DND-41 (cell line): ENCODE measurements around the gene ZNF79.
A peak's percentile ranks its signal among the peaks of the same experiment; 100 is the strongest.

Experiments used
- ATAC-seq: fragments of 200-7000 bp; cut with Tn5 transposase; 3 replicates; pipeline ENCODE4 v1.9.1; 2021; ENCODE audit warnings: low read depth; ENCODE audit not compliant: insufficient read depth
- DNase-seq: peaks from one replicate; pipeline ENCODE4 v3.0.0-alpha.2; 2020
- H2AFZ ChIP-seq: 2 replicates; pipeline ENCODE4 v1.6.0; 2012; ENCODE audit warnings: low read depth, low read length
- H3K27ac ChIP-seq: 2 replicates; pipeline ENCODE4 v1.5.1; 2012; ENCODE audit warnings: low read length, inconsistent platforms
- H3K27me3 ChIP-seq: fragments of 200-600 bp; sonication (generic); 2 replicates; pipeline ENCODE4 v1.6.0; 2012; ENCODE audit warnings: low read length, mild to moderate bottlenecking, inconsistent platforms; ENCODE audit not compliant: insufficient read depth, poor library complexity
- H3K36me3 ChIP-seq: 2 replicates; pipeline ENCODE4 v1.5.1; 2012; ENCODE audit warnings: low read length, inconsistent platforms; ENCODE audit not compliant: insufficient read depth
- H3K4me1 ChIP-seq: 2 replicates; pipeline ENCODE4 v1.5.1; 2012; ENCODE audit warnings: mild to moderate bottlenecking, low read length; ENCODE audit not compliant: insufficient read depth
- H3K4me2 ChIP-seq: 2 replicates; pipeline ENCODE4 v1.6.0; 2012; ENCODE audit warnings: mild to moderate bottlenecking, moderate library complexity, low read length, inconsistent platforms; ENCODE audit not compliant: insufficient read depth
- H3K4me3 ChIP-seq, 2 experiments: fragments of 200-600 bp in 1 of 2; shearing (Covaris generic) in 1 of 2; 2 replicates each; pipeline ENCODE4 v1.5.1; 2012 to 2016; ENCODE audit warnings: inconsistent platforms in 2 of 2, low read length in 2 of 2, mild to moderate bottlenecking in 2 of 2, low read depth in 1 of 2, moderate library complexity in 1 of 2
- H3K79me2 ChIP-seq: 2 replicates; pipeline ENCODE4 v1.6.0; 2012; ENCODE audit warnings: low read length, inconsistent platforms; ENCODE audit not compliant: insufficient read depth
- H3K9ac ChIP-seq: 2 replicates; pipeline ENCODE4 v1.6.0; 2012; ENCODE audit warnings: low read depth, mild to moderate bottlenecking, inconsistent platforms, low read length, moderate library complexity
- H3K9me3 ChIP-seq: 2 replicates; pipeline ENCODE4 v1.5.1; 2012; ENCODE audit warnings: low read length, moderate library complexity, mild to moderate bottlenecking, inconsistent platforms; ENCODE audit not compliant: insufficient read depth, severe bottlenecking
- H4K20me1 ChIP-seq: 2 replicates; pipeline ENCODE4 v1.6.0; 2012; ENCODE audit warnings: low read length; ENCODE audit not compliant: insufficient read depth
- EZH2 ChIP-seq: IDR thresholded peaks from 3 replicates; pipeline ENCODE4 v1.6.1; 2012; ENCODE audit warnings: borderline replicate concordance, low read depth, mild to moderate bottlenecking, moderate library complexity, low read length, inconsistent platforms; ENCODE audit not compliant: severe bottlenecking
- TF ChIP-seq, protein P1 (sequence below): IDR thresholded peaks from 2 replicates; pipeline ENCODE4 v1.5.1; 2012; ENCODE audit warnings: borderline replicate concordance, low read length, moderate library complexity, mild to moderate bottlenecking; ENCODE audit not compliant: poor library complexity, severe bottlenecking; ENCODE audit errors: extremely low read depth

Gene ZNF79

DNA sequence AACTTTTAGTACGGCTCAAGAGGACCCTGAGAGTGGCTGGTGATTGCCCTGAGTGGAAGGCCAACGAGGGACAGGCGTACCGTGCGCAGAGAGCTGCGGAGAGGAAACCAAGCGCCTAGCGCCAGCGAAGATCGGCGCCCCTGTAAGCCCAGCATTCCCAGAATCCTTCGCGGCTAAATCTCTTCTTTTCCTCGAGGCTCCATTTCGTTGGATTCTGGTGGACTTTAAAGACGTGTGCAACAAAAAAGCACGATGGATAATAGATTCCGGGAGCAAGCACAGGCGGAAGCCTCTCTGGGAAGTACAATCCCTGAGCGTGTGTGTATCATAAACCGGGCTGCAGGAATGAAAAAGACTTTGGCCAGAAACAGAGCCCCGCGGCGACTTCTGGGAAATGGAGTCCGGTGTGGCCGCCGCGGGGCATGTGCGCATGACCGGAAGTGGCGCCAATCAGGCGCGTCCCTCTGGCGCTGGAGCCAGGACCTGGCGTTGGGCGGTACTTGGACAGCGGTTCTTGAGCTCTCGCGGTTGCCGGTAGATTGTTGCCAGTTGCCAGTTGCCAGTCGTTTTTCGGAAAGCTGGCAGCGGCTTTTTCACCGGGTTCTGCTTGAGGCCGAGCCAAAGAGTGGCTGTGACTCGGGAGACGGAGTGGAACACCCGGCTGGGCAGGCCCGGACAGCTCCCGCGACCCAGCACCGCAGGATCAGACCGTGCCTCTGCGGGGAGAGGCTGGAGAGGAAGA lies at the start of gene ZNF79:
Gene ZNF79, plus strand, starts transcription at position 449 of the 742 bp plus-strand sequence. CDS start 406 bp downstream, outside the sequence.
- H2AFZ ChIP-seq, result peak within 1 kb of the TSS; percentile 89
- H3K27ac ChIP-seq, result peak within 1 kb of the TSS; percentile 81
- H3K27me3 ChIP-seq, result no peaks in the 10 kb centered on the region
- H3K4me3 ChIP-seq, result peak within 1 kb of the TSS; percentile 45 to 89
- H4K20me1 ChIP-seq, result peaks cover 2% of the 10 kb centered on the region; the same call in 1 of the 2 replicates
- ATAC-seq, result peak; percentile 89
- peaks cover 42% of the 10 kb centered on the region for H3K79me2 ChIP-seq
- TF ChIP-seq, protein P1, sequence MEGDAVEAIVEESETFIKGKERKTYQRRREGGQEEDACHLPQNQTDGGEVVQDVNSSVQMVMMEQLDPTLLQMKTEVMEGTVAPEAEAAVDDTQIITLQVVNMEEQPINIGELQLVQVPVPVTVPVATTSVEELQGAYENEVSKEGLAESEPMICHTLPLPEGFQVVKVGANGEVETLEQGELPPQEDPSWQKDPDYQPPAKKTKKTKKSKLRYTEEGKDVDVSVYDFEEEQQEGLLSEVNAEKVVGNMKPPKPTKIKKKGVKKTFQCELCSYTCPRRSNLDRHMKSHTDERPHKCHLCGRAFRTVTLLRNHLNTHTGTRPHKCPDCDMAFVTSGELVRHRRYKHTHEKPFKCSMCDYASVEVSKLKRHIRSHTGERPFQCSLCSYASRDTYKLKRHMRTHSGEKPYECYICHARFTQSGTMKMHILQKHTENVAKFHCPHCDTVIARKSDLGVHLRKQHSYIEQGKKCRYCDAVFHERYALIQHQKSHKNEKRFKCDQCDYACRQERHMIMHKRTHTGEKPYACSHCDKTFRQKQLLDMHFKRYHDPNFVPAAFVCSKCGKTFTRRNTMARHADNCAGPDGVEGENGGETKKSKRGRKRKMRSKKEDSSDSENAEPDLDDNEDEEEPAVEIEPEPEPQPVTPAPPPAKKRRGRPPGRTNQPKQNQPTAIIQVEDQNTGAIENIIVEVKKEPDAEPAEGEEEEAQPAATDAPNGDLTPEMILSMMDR, result no peak
- no peak for TF ChIP-seq EZH2
- H3K9ac ChIP-seq, result peak within 1 kb of the TSS; percentile 71
- H3K4me2 ChIP-seq, result peak within 1 kb of the TSS; percentile 92
- peaks cover 31% of the 10 kb centered on the region for H3K4me1 ChIP-seq
- peak; percentile 88 for DNase-seq
- no peaks in the 10 kb centered on the region for H3K9me3 ChIP-seq
- H3K36me3 ChIP-seq, result peaks cover 7% of the 10 kb centered on the region; the same call in 1 of the 2 replicates

DNA sequence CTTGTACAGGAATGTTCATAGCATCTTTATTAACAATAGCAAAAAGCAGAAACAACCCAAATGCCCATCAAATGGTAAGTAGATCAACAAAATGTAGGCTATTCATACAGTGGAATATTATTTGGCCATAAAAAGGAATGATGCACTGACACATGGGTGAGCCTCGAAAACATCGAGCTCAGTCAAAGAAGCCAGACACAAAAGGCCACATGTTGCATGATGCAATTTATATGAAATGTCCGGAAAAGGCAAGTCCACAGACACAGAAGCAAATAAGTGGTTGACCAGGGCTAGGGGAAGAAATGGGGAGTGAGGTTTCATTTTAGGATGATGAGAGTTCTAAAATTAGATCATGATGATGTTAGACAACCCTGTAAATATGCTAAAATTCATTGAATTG lies 43.7 kb upstream of the ZNF79 start:
- TF ChIP-seq, protein P1, result no peak
- TF ChIP-seq EZH2, result no peak
- H2AFZ ChIP-seq, result no peak overlapping the region
- H3K4me2 ChIP-seq, result no peak overlapping the region
- no peaks in the 10 kb centered on the region for H3K79me2 ChIP-seq
- H3K9me3 ChIP-seq, result peaks cover 9% of the 10 kb centered on the region
- no peaks in the 10 kb centered on the region for H3K36me3 ChIP-seq
- DNase-seq (no peak), ATAC-seq (no peak)
- H3K27me3 ChIP-seq, result peaks cover 46% of the 10 kb centered on the region
- no peaks in the 10 kb centered on the region for H3K4me1 ChIP-seq
- no peak overlapping the region for H3K4me3 ChIP-seq
- no peak overlapping the region for H3K9ac ChIP-seq
- peaks cover 26% of the 10 kb centered on the region for H4K20me1 ChIP-seq
- no peak overlapping the region for H3K27ac ChIP-seq

DNA sequence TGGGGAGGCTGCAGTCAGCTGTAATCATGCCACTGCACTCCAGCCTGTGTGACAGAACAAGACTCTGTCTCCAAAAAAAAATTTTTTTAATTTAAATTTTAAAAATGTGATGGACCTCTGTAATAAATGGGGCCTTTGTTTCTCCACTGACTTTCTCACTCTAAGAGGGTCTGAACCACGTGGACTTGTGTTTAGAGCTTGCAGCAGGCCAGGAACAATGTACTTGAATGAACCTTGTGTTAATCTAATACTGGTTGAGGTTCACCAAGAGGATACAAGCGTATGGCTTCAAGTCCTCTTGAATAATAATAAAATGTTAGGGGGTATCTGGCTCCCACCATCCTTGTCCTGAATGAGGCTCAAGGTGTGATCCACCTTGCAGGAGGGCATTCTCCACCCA lies 41.6 kb upstream of the ZNF79 start:
- H4K20me1 ChIP-seq, result peaks cover 39% of the 10 kb centered on the region
- no peak for DNase-seq
- no peaks in the 10 kb centered on the region for H3K36me3 ChIP-seq
- no peak overlapping the region for H3K27ac ChIP-seq
- no peak overlapping the region for H2AFZ ChIP-seq
- no peak overlapping the region for H3K4me2 ChIP-seq
- H3K4me3 ChIP-seq, result no peak overlapping the region
- no peaks in the 10 kb centered on the region for H3K4me1 ChIP-seq
- H3K27me3 ChIP-seq, result peaks cover 54% of the 10 kb centered on the region
- no peak for TF ChIP-seq EZH2
- TF ChIP-seq, protein P1, result no peak
- H3K9me3 ChIP-seq, result peaks cover 9% of the 10 kb centered on the region
- no peaks in the 10 kb centered on the region for H3K79me2 ChIP-seq
- no peak overlapping the region for H3K9ac ChIP-seq
- ATAC-seq, result no peak
